ENCODE results near the gene FMNL2.
"Not testable (repeated sequence)": the region's sequence is repeated elsewhere in the genome, so short reads cannot be mapped to it uniquely, and the experiment has no call there.

The FMNL2 gene

DNA sequence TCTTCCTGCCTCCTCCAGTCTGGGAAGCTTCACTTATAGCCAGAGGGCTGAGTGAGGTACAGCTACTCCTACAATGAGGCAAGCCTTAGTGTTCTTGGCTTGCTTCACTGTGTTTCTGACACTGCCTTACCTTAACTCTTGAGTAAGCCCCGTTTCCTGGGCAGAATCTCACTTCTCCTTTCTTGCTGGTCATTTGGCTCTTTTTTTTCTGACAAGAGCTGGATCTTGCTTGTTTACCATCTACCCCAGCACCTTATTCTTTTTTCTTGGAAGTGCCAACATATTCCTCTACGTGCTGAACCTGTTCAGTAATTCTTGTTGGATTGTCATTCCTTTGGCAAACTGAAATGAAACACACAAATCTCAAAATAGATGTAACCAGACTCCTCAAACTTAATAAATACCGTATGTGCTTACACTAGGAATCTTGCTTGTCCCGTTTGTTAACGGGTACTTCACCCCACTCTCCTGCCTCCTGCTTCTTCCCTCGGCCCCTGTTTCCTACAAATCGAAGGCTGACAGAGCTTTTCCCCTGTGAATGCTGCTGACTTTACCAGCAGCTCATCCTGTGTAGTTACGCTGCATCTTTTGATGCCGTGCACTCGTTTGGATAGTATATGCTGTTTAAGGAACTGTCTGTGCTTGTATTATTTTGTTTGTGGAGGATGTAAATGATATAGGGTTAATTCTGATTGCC lies 132.2 kb downstream of the FMNL2 start:
- DNase-seq (ENCODE audit: low read depth in 1 of 2, low spot score in 1 of 2): no peak

- DNase-seq (ENCODE audit: low read depth in 1 of 2, low spot score in 1 of 2): no peak
These were observed 132.9 kb downstream of the FMNL2 start for GRCh38 chr2:152467677-152468410.

DNA sequence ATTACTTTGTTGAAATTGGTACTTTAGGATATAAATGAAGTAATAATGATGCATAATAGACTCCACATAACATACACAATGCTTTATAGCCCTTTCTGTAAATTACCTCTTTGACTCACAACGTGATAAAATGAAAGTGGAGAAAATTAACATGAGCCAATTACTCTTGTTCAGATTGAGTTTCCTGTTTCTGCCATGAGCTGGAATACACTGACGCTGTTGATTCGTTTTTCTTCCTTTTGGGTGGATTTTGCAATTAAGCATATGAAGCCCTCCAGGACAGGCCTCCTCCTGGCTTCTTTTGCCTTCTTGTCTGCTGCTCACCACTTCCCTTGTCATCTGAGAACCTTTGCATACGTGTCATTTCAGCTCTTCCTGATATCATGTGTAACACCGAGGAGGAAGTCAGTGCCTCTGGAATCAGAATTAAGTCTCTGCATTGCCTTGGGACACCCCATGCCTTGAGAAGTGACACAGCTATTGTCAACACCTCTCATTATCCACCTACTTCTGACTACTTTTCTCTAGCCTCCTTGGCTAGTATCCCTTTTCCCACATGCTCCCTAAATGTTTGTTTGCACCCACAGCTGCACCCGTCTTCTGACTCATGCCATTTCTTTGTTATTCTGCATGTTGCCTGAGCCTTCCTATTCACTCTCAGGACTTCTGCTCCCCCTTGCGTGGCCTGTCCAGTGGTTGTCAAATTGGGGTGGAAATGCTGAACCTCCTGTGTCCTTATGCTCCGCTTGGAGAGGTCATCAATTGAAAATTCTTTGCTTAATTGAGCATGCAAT lies 134.1 kb downstream of the FMNL2 start:
- no peak for DNase-seq (ENCODE audit: low read depth in 1 of 2, low spot score in 1 of 2)

DNA sequence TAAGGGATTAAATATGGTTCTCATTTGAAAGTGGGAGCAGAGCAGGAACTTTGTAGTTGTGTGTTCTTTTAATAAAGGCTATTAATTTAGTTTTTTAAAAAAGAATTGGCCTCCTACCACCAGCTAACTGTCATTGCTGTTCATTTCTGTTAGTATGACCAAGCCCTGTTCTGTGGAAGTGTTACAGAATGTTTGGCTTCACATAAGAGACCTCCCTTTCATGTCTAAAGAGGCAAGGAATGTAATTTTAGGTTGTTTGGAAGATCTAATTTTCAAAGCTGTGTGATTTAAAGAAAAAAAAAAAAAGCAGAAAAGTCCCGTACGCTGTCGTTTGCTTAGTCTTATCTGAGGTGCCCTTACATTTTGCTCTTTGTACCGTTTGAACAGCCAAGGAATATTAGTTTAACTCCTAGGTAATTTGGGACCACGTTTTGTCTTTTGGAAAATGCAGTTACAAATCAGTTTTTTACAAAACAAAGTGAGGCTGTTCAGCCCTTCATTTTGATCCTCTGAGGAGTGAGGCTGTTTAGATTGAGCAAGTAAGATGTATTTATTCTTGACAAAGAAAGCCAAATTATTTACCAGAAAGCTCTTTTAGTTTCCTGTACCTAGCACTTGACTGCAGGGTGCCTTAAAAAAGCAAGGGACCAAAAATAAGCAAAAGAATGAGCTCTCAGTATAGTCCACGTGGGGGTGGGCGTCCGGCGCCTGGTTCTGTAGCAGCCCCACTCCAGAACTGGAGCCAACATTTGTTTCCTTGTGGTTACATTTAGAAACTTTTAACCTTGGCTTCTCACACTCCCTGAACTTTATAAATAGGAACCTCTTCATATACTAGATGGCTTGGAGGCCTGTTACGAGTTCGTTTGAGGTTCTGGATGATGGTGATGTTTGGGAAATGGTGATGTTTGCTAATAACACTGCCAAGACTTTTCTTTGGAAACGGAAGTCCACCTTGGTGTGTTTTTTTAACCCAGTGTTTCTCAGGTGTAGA lies 136.2 kb downstream of the FMNL2 start:
- no peak for DNase-seq (ENCODE audit: low read depth in 1 of 2, low spot score in 1 of 2)

- no peak for DNase-seq (ENCODE audit: low read depth in 1 of 2, low spot score in 1 of 2)
These were observed 137.5 kb downstream of the FMNL2 start for GRCh38 chr2:152472481-152472887.

DNA sequence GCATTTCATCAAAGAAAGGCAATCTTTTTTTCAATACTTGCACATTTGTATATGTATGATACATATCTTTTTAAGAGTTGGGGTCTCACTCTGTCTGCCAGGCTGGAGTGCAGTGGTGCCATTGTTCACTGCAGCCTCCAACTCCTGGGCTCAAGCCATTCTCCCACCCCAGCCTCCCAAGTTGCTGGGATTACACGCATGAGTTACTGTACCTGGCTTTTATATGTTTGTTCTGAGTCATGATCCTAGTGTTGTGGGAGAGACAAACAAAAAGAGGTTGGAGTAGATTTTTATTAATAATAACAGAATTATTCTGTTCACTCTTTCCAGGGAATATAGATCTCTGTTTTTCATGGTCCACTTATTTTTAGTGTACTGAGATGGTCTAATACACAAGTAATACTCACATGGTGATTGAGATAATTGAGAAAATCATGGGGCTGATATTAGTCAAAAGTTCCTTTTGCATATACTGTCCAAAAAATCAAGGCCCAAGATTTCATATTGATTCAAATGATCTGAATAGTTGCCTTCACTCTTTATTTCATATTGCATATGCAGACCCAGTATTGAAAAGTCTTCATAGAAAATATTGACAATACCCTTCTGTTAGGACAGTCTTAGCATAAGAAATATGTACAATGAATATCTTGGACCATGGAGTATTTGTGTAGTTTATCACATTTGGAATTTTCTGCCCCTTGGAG lies 138.3 kb downstream of the FMNL2 start:
- no peak for DNase-seq (ENCODE audit: low read depth in 1 of 2, low spot score in 1 of 2)

- DNase-seq (ENCODE audit: low read depth in 1 of 2, low spot score in 1 of 2): not testable (repeated sequence)
These were observed 139.5 kb downstream of the FMNL2 start for GRCh38 chr2:152474523-152474922.

DNA sequence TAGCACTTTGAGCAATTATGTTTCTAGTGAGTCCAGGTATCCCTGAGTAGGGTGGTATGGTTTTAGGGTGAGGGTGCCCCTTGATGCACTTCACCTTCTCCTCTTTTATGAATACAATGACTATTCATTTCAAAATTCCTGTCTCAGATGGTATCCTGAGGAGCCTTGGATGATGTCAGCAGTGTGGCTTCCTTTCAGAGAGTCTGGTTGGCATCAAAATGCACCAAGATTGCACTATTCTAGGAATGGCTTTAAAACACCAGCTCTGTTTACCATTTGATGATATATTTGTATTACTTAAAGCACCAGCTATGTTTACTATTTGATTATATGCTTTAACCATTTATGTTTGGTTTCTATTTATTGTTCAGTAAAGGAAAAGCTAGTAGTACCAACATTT lies 141.0 kb downstream of the FMNL2 start:
- no peak for DNase-seq (ENCODE audit: low read depth in 1 of 2, low spot score in 1 of 2)

GRCh38 chr2:152477347-152478092 lies 142.5 kb downstream of the FMNL2 start:
- no peak for DNase-seq (ENCODE audit: low read depth in 1 of 2, low spot score in 1 of 2)

DNA sequence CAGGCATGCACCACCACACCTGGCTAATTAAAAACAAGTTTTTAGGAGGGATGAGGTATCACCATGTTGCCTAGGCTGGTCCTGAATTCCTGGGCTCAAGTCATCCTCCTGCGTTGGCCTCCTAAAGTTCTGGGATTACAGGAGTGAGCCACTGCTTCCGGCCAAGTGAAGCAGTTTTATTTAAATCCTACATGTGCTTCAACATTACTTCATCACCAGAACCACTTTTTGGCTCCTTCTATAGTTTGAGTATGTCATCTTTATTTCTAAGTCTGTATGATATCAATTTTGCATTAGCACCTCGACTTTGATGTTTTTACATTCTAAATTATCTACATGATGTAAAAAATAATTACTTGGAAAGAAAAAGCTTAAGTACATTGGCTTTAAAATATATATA lies 144.3 kb downstream of the FMNL2 start:
- no peak for DNase-seq (ENCODE audit: low read depth in 1 of 2, low spot score in 1 of 2)

DNA sequence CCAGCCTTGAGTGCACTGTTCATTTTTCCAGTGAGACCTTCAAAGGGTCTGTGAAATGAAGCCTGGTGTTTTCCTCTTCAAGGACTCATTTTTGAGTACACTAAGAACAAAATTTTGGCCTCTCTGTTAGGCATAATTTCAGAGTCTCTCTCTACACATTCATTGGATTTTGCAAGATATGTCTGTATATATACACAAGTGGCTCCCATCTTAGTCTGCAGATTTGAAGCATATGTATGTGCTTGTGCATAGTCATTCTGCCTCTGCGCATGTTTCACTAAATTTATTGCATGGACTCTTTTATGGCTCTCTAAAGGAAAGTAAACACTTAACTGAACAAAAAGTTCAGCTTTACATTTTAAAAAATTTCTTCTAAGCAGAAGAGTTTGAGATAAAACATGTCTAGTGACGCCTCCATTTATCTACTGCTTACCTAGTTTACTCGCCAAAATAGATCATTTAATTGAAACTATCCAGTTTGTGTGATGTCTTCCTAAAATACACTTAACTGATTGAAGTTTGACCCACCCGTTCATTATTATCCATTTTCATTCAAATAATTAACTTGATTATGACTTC lies 145.9 kb downstream of the FMNL2 start:
- DNase-seq (ENCODE audit: low read depth in 1 of 2, low spot score in 1 of 2): no peak

DNA sequence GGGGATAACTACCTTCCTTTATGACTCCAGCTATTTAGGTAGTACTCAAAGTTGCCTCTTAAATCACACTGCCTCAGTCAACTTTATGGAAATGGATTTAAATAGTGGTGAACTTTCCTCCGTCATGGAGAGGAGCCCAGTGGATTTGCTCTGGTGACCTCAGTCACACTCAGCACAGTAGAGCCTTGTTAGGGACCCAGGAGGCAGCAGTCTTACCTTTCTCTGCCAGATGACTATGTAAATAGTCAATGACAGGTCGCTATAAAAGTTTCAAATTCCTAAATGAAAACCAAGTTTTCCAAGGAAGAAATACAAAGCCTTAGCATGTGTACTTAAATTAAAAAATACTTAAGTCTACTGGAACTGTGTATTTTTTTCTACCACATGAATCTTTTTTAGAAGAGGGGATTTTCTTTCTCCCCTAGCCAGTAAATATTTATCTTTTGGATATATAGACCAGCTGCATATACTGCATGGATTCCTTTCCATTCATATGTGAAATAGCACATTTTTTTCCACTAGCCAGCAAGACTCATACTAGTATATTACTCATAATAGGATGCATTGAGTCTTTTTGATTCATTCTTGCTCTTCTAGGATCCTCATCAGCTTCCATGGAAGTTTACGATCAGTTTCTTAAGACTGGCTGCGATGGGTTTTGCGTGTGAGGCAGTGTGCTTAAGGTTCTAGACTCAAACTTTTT lies 147.1 kb downstream of the FMNL2 start:
- DNase-seq (ENCODE audit: low read depth in 1 of 2, low spot score in 1 of 2): no peak

DNA sequence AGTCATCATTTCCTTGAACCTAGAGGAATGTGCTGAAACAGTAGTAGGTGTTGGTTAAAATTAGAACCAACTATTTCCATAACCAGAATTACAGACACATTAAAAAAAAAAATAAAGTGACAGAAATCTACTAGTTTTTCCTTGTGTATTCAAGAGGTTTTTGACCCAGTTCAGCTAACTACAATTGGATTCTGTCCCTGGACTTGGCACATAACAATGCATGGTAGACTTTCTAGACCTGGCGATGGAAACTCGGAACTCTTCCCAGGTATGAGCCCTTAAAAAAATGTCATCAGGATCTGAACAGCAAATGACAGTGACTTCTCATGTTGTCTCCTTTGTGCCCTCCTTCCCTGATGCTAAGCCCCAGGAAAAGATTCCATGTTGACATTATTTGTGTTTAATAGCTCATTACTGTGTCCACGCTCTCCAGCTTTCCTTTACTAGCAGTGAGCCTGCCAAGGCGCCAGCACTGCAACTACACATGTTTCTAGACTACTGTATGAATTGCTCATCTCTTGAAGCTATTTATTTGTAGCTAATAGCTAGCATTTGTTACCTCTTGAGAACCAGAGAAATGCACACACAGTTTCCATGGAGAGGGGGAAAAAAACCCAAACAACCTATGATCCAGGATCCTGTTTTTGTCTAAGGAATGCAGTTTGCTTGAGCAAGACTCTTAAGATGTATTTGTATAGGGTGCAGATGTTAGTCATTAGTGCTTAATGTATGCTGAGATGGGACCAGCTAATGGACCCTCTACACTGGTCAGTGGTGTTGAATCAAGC lies 148.5 kb downstream of the FMNL2 start:
- no peak for DNase-seq (ENCODE audit: low read depth in 1 of 2, low spot score in 1 of 2)

DNA sequence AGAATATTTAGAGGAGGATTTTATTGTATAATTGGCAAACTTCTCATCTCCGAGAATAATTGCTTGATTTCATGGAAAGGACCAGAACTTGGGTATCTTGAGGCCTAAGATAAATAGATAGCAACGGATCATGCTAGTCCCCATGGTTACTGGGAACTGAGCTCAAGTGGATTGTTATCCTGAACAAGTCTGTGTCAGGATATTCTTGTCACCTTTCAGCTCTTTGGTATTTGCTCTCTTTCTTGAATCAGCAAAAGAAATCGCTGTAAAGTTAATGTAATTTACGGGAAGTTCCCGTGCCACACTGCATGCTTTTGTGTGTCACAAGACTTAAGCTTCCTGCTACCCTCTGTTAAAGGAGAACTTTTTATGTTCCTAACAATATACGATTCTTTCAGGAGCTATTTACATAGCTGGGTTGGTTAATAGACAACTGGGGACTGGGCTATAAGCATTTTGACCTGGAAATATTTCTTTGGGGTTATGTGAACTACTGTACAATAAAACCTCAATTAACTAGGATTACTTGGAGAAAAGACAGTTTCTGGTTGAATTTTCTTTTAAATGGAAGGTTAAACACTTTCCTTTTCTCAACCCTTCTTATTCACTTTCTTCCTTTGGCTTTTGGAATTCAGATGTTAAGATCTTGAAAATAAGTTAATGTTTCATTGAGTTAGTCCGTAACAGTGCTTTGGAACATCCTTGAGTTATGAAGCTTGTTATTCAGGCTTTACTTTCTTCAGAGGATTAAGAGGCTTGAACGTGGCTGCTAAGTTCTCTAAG lies 151.2 kb downstream of the FMNL2 start:
- DNase-seq (ENCODE audit: low read depth in 1 of 2, low spot score in 1 of 2): no peak

DNA sequence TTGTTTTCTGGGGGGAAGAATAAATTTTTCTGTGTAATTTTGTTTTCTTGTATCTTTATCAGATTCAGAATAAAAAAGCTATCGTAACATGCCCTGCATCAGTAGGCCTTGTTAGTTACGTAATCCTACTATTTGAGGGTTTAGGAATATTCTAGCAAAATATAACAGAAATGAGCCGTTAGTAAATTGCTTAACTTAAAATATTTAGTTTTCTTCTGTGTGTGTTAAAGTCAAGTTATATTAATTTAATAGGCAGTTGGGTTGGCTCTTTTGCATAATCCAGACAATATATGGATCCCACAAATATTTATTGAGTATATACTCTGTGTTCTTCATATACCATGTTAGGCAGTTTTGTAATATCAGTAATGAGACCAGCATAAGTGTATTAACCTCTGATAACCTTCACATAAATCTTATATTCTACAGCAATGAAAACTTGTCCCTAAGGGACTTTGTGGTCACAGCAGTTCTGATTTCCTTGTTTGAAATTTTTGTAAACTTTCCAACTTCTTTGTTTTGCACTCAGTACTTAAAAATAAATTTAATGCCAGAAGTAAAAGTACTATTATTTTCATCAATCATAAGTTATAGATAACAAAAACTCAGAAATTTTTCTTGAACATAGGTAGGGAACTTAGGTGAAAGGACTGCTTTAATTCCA lies 151.9 kb downstream of the FMNL2 start:
- no peak for DNase-seq (ENCODE audit: low read depth in 1 of 2, low spot score in 1 of 2)

DNA sequence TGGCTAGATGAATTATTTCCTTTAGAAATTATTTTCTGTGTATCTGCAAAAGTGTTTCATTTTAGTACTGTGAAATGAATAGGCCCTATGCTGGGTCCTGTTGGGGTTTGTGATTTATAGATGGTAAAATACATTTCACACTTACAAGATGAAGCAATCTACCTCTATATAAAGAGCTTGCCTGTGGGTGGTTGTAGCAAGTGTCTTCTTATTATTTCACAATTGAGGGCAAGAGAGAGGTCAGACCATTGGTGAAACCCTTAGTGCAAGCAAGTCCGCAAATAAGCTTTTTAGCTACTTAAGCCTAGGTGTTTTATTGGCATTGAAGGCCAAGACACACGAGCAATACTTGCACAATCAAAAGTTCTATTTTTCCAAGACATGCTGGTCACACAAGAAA lies 153.1 kb downstream of the FMNL2 start:
- no peak for DNase-seq (ENCODE audit: low read depth in 1 of 2, low spot score in 1 of 2)
